H1 (cell line): Measurements from ENCODE around the gene TLE3. TPM values are rescaled to one million over a fixed set of nuclear protein-coding genes. Genes with fewer than 3 reads are reported as not detected.
A peak's percentile ranks its signal among the peaks of the same experiment; 100 is the strongest.

Experiments used
- CHD2 ChIP-seq: IDR thresholded peaks from 2 replicates; pipeline ENCODE4 v1.6.1; 2012; ENCODE audit warnings: low read length, improper control_type of control experiment
- NANOG ChIP-seq: IDR thresholded peaks from 2 replicates; pipeline ENCODE4 v1.6.1; 2011; ENCODE audit warnings: low read length, low read depth, mild to moderate bottlenecking, inconsistent platforms; ENCODE audit not compliant: insufficient read depth, poor library complexity, severe bottlenecking
- RXRA ChIP-seq: IDR thresholded peaks from 2 replicates; pipeline ENCODE4 v1.6.1; 2011; ENCODE audit warnings: low read depth, mild to moderate bottlenecking, low read length, moderate library complexity; ENCODE audit not compliant: insufficient read depth
- SP1 ChIP-seq: IDR thresholded peaks from 2 replicates; pipeline ENCODE4 v1.6.1; 2011; ENCODE audit warnings: low read depth, low read length
- polyA plus RNA-seq, 7 experiments: library from polyadenylated mRNA; depleted of rRNA in 3 of 7; stranded (reverse) in 5 of 7; unstranded in 2 of 7; fragments of >200 nt in 5 of 7; fragments of 200-250 nt in 2 of 7; gene quantifications; 1 replicate in 5 of 7; 2 replicates in 1 of 7; 4 replicates in 1 of 7; pipeline versions ENCODE4 v1.2.1 to v1.2.3, GENCODE V29; 2011 to 2013; ENCODE audit warnings: missing spikeins in 2 of 7, mixed read lengths in 2 of 7
- total RNA-seq: library from RNA; stranded (reverse); fragmentation: NEBNext Ultra II Directional; extraction: Animal tissue kit (Norgen Biotek cat#: 25700); gene quantifications from 2 replicates; pipeline ENCODE4 v1.2.1, GENCODE V29; 2021

The TLE3 gene
- total and polyA plus RNA-seq, 2 of the 8 experiments (the other 6 are each of a cell fraction or from before 2014, with no cell fraction given), result 25.1 to 61.2 TPM

DNA sequence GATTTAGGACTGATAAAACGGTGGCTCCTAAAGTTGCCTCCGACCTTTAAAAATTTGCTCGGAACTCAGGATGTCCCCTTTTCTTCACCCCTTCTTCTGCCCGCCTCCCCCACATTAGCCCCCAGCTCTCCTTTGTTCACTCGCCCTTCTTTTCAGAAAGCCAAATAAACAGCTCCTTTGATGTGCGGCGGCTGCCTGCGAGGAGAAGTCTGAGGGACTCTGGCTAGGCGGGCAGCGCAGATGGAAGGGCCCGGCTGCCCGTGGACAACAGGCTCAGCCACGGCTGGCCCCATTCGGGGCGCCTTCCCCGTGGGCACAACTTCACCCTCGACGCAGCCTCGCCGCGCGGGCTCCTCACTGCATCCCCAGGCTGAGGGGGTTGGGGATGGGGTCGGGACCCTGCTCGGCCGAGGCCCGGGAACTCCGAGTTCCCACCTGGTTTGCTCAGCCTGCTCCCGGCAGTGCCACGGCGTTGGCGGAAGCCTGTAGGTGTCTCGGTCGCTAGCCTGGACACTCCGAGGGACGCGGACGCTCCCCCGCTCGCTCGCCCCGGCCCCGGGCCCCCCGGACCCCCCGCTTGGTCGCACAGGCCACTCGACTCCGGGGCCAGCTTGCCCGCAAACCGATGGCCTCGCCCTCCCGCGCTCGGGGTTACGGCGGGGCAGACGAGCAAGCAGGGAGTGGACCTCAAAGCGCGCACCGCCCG lies 897 bp upstream of the TLE3 start (continued):
- no peak for TF ChIP-seq RXRA
- TF ChIP-seq SP1, result 0 out of 2 replicates have a peak, but pooled peaks have one; percentile 54
- TF ChIP-seq CHD2, result 0 out of 2 replicates have a peak, but pooled peaks have one; percentile 12
- no peak for TF ChIP-seq NANOG
